ENCODE data around the gene ETV3.

GRCh38 chr1:157095091-157095490 is 43.1 kb downstream of the ETV3 start:
- TF ChIP-seq, protein P1, sequence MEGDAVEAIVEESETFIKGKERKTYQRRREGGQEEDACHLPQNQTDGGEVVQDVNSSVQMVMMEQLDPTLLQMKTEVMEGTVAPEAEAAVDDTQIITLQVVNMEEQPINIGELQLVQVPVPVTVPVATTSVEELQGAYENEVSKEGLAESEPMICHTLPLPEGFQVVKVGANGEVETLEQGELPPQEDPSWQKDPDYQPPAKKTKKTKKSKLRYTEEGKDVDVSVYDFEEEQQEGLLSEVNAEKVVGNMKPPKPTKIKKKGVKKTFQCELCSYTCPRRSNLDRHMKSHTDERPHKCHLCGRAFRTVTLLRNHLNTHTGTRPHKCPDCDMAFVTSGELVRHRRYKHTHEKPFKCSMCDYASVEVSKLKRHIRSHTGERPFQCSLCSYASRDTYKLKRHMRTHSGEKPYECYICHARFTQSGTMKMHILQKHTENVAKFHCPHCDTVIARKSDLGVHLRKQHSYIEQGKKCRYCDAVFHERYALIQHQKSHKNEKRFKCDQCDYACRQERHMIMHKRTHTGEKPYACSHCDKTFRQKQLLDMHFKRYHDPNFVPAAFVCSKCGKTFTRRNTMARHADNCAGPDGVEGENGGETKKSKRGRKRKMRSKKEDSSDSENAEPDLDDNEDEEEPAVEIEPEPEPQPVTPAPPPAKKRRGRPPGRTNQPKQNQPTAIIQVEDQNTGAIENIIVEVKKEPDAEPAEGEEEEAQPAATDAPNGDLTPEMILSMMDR (IDR thresholded peaks at IDR 0.05 in 2 of 3, conservative IDR thresholded peaks at IDR 0.05 in 1 of 3; ENCODE audit: borderline replicate concordance in 1 of 3, insufficient read depth in 1 of 3, low read depth in 2 of 3, low read length in 2 of 3): no peak
- TF ChIP-seq YY1 (IDR thresholded peaks at IDR 0.05; ENCODE audit: extremely low read depth, insufficient replicate concordance, low read depth, low read length) (no peak), POLR2A (IDR thresholded peaks at IDR 0.05; ENCODE audit: borderline replicate concordance, extremely low read depth, insufficient read depth, insufficient read length) (no peak), EZH2 (IDR thresholded peaks at IDR 0.05) (no peak), REST (IDR thresholded peaks at IDR 0.05; ENCODE audit: low read depth) (no peak), CEBPB (IDR thresholded peaks at IDR 0.05; ENCODE audit: low read depth) (no peak)
- TF ChIP-seq, protein P2, sequence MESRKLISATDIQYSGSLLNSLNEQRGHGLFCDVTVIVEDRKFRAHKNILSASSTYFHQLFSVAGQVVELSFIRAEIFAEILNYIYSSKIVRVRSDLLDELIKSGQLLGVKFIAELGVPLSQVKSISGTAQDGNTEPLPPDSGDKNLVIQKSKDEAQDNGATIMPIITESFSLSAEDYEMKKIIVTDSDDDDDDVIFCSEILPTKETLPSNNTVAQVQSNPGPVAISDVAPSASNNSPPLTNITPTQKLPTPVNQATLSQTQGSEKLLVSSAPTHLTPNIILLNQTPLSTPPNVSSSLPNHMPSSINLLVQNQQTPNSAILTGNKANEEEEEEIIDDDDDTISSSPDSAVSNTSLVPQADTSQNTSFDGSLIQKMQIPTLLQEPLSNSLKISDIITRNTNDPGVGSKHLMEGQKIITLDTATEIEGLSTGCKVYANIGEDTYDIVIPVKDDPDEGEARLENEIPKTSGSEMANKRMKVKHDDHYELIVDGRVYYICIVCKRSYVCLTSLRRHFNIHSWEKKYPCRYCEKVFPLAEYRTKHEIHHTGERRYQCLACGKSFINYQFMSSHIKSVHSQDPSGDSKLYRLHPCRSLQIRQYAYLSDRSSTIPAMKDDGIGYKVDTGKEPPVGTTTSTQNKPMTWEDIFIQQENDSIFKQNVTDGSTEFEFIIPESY (IDR thresholded peaks at IDR 0.05; ENCODE audit: extremely low read depth, insufficient replicate concordance, low read length): no peak
